Right forelimb (tissue), 1 donor: ENCODE results near the gene PRKCSH.

Experiments used
- DNase-seq: peaks from one replicate; pipeline ENCODE4 v3.0.0-alpha.2; 2018

PRKCSH gene

GRCh38 chr19:11420429-11421370 is 14.7 kb upstream of the PRKCSH start:
- DNase-seq = no peak

GRCh38 chr19:11421371-11422098 is 13.9 kb upstream of the PRKCSH start:
- no peak for DNase-seq

- DNase-seq = peak; percentile 65
Observed at GRCh38 chr19:11422163-11423065, 13.0 kb upstream of the PRKCSH start.

- DNase-seq = no peak
Observed at GRCh38 chr19:11423164-11423790, 12.2 kb upstream of the PRKCSH start.

- DNase-seq = no peak
Observed at GRCh38 chr19:11423791-11424181, 11.6 kb upstream of the PRKCSH start.

- DNase-seq = no peak
Observed at GRCh38 chr19:11425719-11426457, 9.5 kb upstream of the PRKCSH start.

GRCh38 chr19:11426656-11427055 is 8.8 kb upstream of the PRKCSH start:
- no peak for DNase-seq

GRCh38 chr19:11433526-11433925 is 1.9 kb upstream of the PRKCSH start:
- DNase-seq = peak; percentile 17

GRCh38 chr19:11434703-11435056 is 755 bp upstream of the PRKCSH start:
- DNase-seq = no peak

- DNase-seq = no peak
Observed at GRCh38 chr19:11435833-11436313, 438 bp downstream of the PRKCSH start.

- no peak for DNase-seq
Observed at GRCh38 chr19:11437955-11438354, 2.5 kb downstream of the PRKCSH start.

GRCh38 chr19:11444059-11444458 is 8.6 kb downstream of the PRKCSH start:
- DNase-seq = no peak

GRCh38 chr19:11445141-11445540 is 9.7 kb downstream of the PRKCSH start:
- DNase-seq = no peak

GRCh38 chr19:11446271-11446651 is 10.8 kb downstream of the PRKCSH start:
- no peak for DNase-seq

- no peak for DNase-seq
Observed at GRCh38 chr19:11446652-11447301, 11.3 kb downstream of the PRKCSH start.

- no peak for DNase-seq
Observed at GRCh38 chr19:11447347-11448262, 12.2 kb downstream of the PRKCSH start.

- DNase-seq = no peak
Observed at GRCh38 chr19:11448410-11448809, 13.0 kb downstream of the PRKCSH start.

GRCh38 chr19:11448923-11449554 is 13.6 kb downstream of the PRKCSH start:
- DNase-seq = no peak

GRCh38 chr19:11450570-11451326 is 15.3 kb downstream of the PRKCSH start:
- DNase-seq = no peak
